22Rv1 (cell line): ENCODE measurements around the gene GMDS.

Experiments used
- H3K27ac ChIP-seq: fragments of 450-650 bp; 2 replicates; pipeline ENCODE4 v1.5.1; 2017
- CTCF ChIP-seq: fragments of 450-650 bp; IDR thresholded peaks from 2 replicates; pipeline ENCODE4 v1.5.1; 2017; ENCODE audit warnings: mild to moderate bottlenecking
- ZFX ChIP-seq: fragments of 450-650 bp; IDR thresholded peaks from 2 replicates; pipeline ENCODE4 v1.6.1; 2017; ENCODE audit warnings: antibody characterized with exemption, borderline replicate concordance

The GMDS gene

GRCh38 chr6:2193931-2194330 lies 51.5 kb downstream of the GMDS start:
- TF ChIP-seq ZFX, result no peak
- no peak for TF ChIP-seq CTCF
- no peak overlapping the region for H3K27ac ChIP-seq

GRCh38 chr6:2192976-2193375 lies 52.4 kb downstream of the GMDS start:
- H3K27ac ChIP-seq, result no peak overlapping the region
- TF ChIP-seq ZFX (no peak), CTCF (no peak)

- no peak overlapping the region for H3K27ac ChIP-seq
- TF ChIP-seq CTCF (no peak), ZFX (no peak)
Observed at GRCh38 chr6:2191390-2191740, 54.0 kb downstream of the GMDS start.

- TF ChIP-seq ZFX (no peak), CTCF (no peak)
- no peak overlapping the region for H3K27ac ChIP-seq
Observed at GRCh38 chr6:2190661-2191389, 54.6 kb downstream of the GMDS start.

GRCh38 chr6:2188856-2189384 lies 56.5 kb downstream of the GMDS start:
- no peak overlapping the region for H3K27ac ChIP-seq
- TF ChIP-seq CTCF (no peak), ZFX (no peak)

GRCh38 chr6:2188397-2188796 lies 57.0 kb downstream of the GMDS start:
- TF ChIP-seq ZFX, result no peak
- TF ChIP-seq CTCF, result no peak

GRCh38 chr6:2187826-2188225 lies 57.6 kb downstream of the GMDS start:
- no peak for TF ChIP-seq CTCF
- no peak overlapping the region for H3K27ac ChIP-seq

More at GRCh38 chr6:2188397-2188796, 57.0 kb downstream of the GMDS start:
- no peak overlapping the region for H3K27ac ChIP-seq
